Activated T-helper 1 cell treated with anti-CD3 and anti-CD28 coated beads, Interleukin-12 subunit alpha, Interleukin-12 subunit beta, Interleukin-2, Interleukin-4 antibody, amounts not matched to agents 30 ng/mL and 10 ng/mL and 1 ng/mL, durations not matched to agents 14 hours and 24 hours and 36 hours (primary cell): Measurements from ENCODE around the gene DNAJB4. TPM values are rescaled to one million over a fixed set of nuclear protein-coding genes. Genes with fewer than 3 reads are reported as not detected.

Experiments used
- DNase-seq: peaks from one replicate; pipeline ENCODE4 v3.0.0; 2021; ENCODE audit warnings: low spot score
- H3K27ac Mint-ChIP-seq: one replicate; pipeline ENCODE4 v1.8.0; 2021; ENCODE audit warnings: mild to moderate bottlenecking, mixed read lengths
- H3K27me3 Mint-ChIP-seq: one replicate; pipeline ENCODE4 v1.8.0; 2022; ENCODE audit warnings: mild to moderate bottlenecking, moderate library complexity, mixed read lengths; ENCODE audit not compliant: insufficient read depth
- H3K36me3 Mint-ChIP-seq: one replicate; pipeline ENCODE4 v1.8.0; 2021; ENCODE audit warnings: low read depth, mixed read lengths
- H3K4me1 Mint-ChIP-seq: one replicate; pipeline ENCODE4 v1.8.0; 2021; ENCODE audit warnings: low read depth, mixed read lengths
- H3K4me3 Mint-ChIP-seq: one replicate; pipeline ENCODE4 v1.8.0; 2021; ENCODE audit warnings: mild to moderate bottlenecking, moderate library complexity, mixed read lengths
- H3K9me3 Mint-ChIP-seq: one replicate; pipeline ENCODE4 v1.8.0; 2021; ENCODE audit warnings: mixed read lengths
- intact Hi-C: fragments of 100-400 bp; cut with micrococcal nuclease; formaldehyde crosslinking; loops from one replicate; pipeline ENCODE4 v1.15.1; 2024
- total RNA-seq: library from RNA; stranded (reverse); gene quantifications from 2 replicates; pipeline ENCODE4 v1.2.3, GENCODE V29; 2022

The DNAJB4 gene
- 10.2 and 10.3 TPM in 2 replicates for total RNA-seq

- Mint-ChIP-seq H3K27me3 (peaks cover 3% of the 10 kb centered on the region), H3K36me3 (no peaks in the 10 kb centered on the region), H3K27ac (peak within 1 kb of the TSS; percentile 98), H3K4me1 (peaks cover 54% of the 10 kb centered on the region), H3K4me3 (peak within 1 kb of the TSS; percentile 90), H3K9me3 (no peaks in the 10 kb centered on the region)
- DNase-seq: peak; percentile 69
- intact Hi-C loops: loop anchor here (1.0 to 10.0 kb wide), 10 partner anchors 26 to 1040 kb away; partner anchors contain the start of genes FUBP1, IFI44L and MIGA1
These were observed at the start of gene DNAJB4 for GRCh38 chr1:78004719-78005447. TSS of gene DNAJB4 (plus strand) at chr1:78004939. CDS start at chr1:78005111, 172 bp downstream.

- Mint-ChIP-seq H3K36me3 (peaks cover 56% of the 10 kb centered on the region), H3K4me1 (peaks cover 22% of the 10 kb centered on the region), H3K27me3 (no peaks in the 10 kb centered on the region), H3K9me3 (no peaks in the 10 kb centered on the region), H3K27ac (no peak overlapping the region), H3K4me3 (no peak overlapping the region)
- intact Hi-C loops: loop anchor here (1.0 to 10.0 kb wide), 3 partner anchors 7 to 231 kb away; no protein-coding TSS in a partner anchor
- DNase-seq: no peak
These were observed 49.0 kb upstream of the DNAJB4 start for GRCh38 chr1:77955709-77956108.

GRCh38 chr1:77956464-77956863 is 48.3 kb upstream of the DNAJB4 start:
- intact Hi-C loops: loop anchor here (1.0 to 10.0 kb wide), 2 partner anchors 8 to 232 kb away; no protein-coding TSS in a partner anchor
- no peak overlapping the region for H3K27ac Mint-ChIP-seq
- peaks cover 56% of the 10 kb centered on the region for H3K36me3 Mint-ChIP-seq
- DNase-seq: no peak
- H3K4me1 Mint-ChIP-seq: peaks cover 18% of the 10 kb centered on the region
- H3K4me3 Mint-ChIP-seq: no peak overlapping the region
- H3K9me3 Mint-ChIP-seq: no peaks in the 10 kb centered on the region
- H3K27me3 Mint-ChIP-seq: no peaks in the 10 kb centered on the region

GRCh38 chr1:77958391-77958790 is 46.3 kb upstream of the DNAJB4 start:
- peaks cover 58% of the 10 kb centered on the region for H3K36me3 Mint-ChIP-seq
- H3K27ac Mint-ChIP-seq: peak overlapping the region; percentile 2
- no peaks in the 10 kb centered on the region for H3K9me3 Mint-ChIP-seq
- H3K4me3 Mint-ChIP-seq: no peak overlapping the region
- peaks cover 16% of the 10 kb centered on the region for H3K4me1 Mint-ChIP-seq
- no peak for DNase-seq
- H3K27me3 Mint-ChIP-seq: no peaks in the 10 kb centered on the region
- intact Hi-C loops: loop anchor here (10.0 kb wide), 1 partner anchor 234 kb away; no protein-coding TSS in a partner anchor

GRCh38 chr1:77958850-77959249 is 45.9 kb upstream of the DNAJB4 start:
- intact Hi-C loops: loop anchor here (10.0 kb wide), 1 partner anchor 234 kb away; no protein-coding TSS in a partner anchor
- DNase-seq: no peak
- peaks cover 16% of the 10 kb centered on the region for H3K4me1 Mint-ChIP-seq

GRCh38 chr1:77961392-77961791 is 43.3 kb upstream of the DNAJB4 start:
- H3K9me3 Mint-ChIP-seq: no peaks in the 10 kb centered on the region

More at GRCh38 chr1:77958850-77959249, 45.9 kb upstream of the DNAJB4 start:
- Mint-ChIP-seq H3K27ac (peak overlapping the region; percentile 2), H3K9me3 (no peaks in the 10 kb centered on the region), H3K36me3 (peaks cover 59% of the 10 kb centered on the region), H3K27me3 (no peaks in the 10 kb centered on the region), H3K4me3 (no peak overlapping the region)

GRCh38 chr1:77966291-77966690 is 38.4 kb upstream of the DNAJB4 start:
- intact Hi-C loops: no loop called here
- Mint-ChIP-seq H3K9me3 (no peaks in the 10 kb centered on the region), H3K4me1 (peaks cover 24% of the 10 kb centered on the region), H3K4me3 (no peak overlapping the region), H3K27me3 (no peaks in the 10 kb centered on the region), H3K36me3 (peaks cover 57% of the 10 kb centered on the region), H3K27ac (peak overlapping the region; percentile 33)
- DNase-seq: no peak

More at GRCh38 chr1:77961392-77961791, 43.3 kb upstream of the DNAJB4 start:
- peaks cover 17% of the 10 kb centered on the region for H3K4me1 Mint-ChIP-seq
- no peak for DNase-seq
- no peaks in the 10 kb centered on the region for H3K27me3 Mint-ChIP-seq
- H3K36me3 Mint-ChIP-seq: peaks cover 63% of the 10 kb centered on the region
- H3K27ac Mint-ChIP-seq: peak overlapping the region; percentile 18
- intact Hi-C loops: loop anchor here (1.0 kb wide), 1 partner anchor 14 kb away; no protein-coding TSS in a partner anchor
- no peak overlapping the region for H3K4me3 Mint-ChIP-seq

GRCh38 chr1:77970192-77970591 is 34.5 kb upstream of the DNAJB4 start:
- H3K4me3 Mint-ChIP-seq: no peak overlapping the region
- H3K9me3 Mint-ChIP-seq: no peaks in the 10 kb centered on the region
- H3K4me1 Mint-ChIP-seq: peaks cover 36% of the 10 kb centered on the region
- no peaks in the 10 kb centered on the region for H3K27me3 Mint-ChIP-seq
- no peak overlapping the region for H3K27ac Mint-ChIP-seq
- peaks cover 40% of the 10 kb centered on the region for H3K36me3 Mint-ChIP-seq
- intact Hi-C loops: loop anchor here (10.0 kb wide), 1 partner anchor 1705 kb away; no protein-coding TSS in a partner anchor
- no peak for DNase-seq

GRCh38 chr1:77972080-77972479 is 32.7 kb upstream of the DNAJB4 start:
- Mint-ChIP-seq H3K36me3 (peaks cover 44% of the 10 kb centered on the region), H3K4me1 (peaks cover 46% of the 10 kb centered on the region), H3K27ac (no peak overlapping the region), H3K4me3 (no peak overlapping the region), H3K27me3 (no peaks in the 10 kb centered on the region), H3K9me3 (no peaks in the 10 kb centered on the region)
- intact Hi-C loops: loop anchor here (10.0 kb wide), 1 partner anchor 1707 kb away; no protein-coding TSS in a partner anchor
- no peak for DNase-seq

GRCh38 chr1:77975386-77975785 is 29.4 kb upstream of the DNAJB4 start:
- H3K4me1 Mint-ChIP-seq: peaks cover 43% of the 10 kb centered on the region
- H3K9me3 Mint-ChIP-seq: no peaks in the 10 kb centered on the region
- no peak for DNase-seq
- intact Hi-C loops: loop anchor here (1.0 to 10.0 kb wide), 4 partner anchors 8 to 1711 kb away; partner anchors contain the start of gene IFI44L
- H3K27ac Mint-ChIP-seq: peak overlapping the region; percentile 66
- peaks cover 27% of the 10 kb centered on the region for H3K36me3 Mint-ChIP-seq
- no peak overlapping the region for H3K4me3 Mint-ChIP-seq
- no peaks in the 10 kb centered on the region for H3K27me3 Mint-ChIP-seq

GRCh38 chr1:77975907-77976306 is 28.8 kb upstream of the DNAJB4 start:
- no peak overlapping the region for H3K4me3 Mint-ChIP-seq
- peak overlapping the region; percentile 66 for H3K27ac Mint-ChIP-seq
- H3K9me3 Mint-ChIP-seq: no peaks in the 10 kb centered on the region
- H3K4me1 Mint-ChIP-seq: peaks cover 48% of the 10 kb centered on the region
- intact Hi-C loops: loop anchor here (1.0 to 10.0 kb wide), 4 partner anchors 9 to 1711 kb away; partner anchors contain the start of gene IFI44L
- DNase-seq: no peak
- H3K27me3 Mint-ChIP-seq: no peaks in the 10 kb centered on the region
- H3K36me3 Mint-ChIP-seq: peaks cover 29% of the 10 kb centered on the region

- Mint-ChIP-seq H3K27me3 (no peaks in the 10 kb centered on the region), H3K9me3 (no peaks in the 10 kb centered on the region), H3K27ac (peak overlapping the region; percentile 89), H3K4me3 (no peak overlapping the region), H3K4me1 (peaks cover 49% of the 10 kb centered on the region), H3K36me3 (peaks cover 30% of the 10 kb centered on the region)
- intact Hi-C loops: loop anchor here (5.0 to 10.0 kb wide), 2 partner anchors 646 to 1712 kb away; partner anchors contain the start of gene IFI44L
- DNase-seq: no peak
These were observed 28.2 kb upstream of the DNAJB4 start for GRCh38 chr1:77976433-77977076.
